Measurements from ENCODE around the gene NTHL1. TPM values are rescaled to one million over a fixed set of nuclear protein-coding genes. Genes with fewer than 3 reads are reported as not detected.
A peak's percentile ranks its signal among the peaks of the same experiment; 100 is the strongest.

NTHL1 gene
- total RNA-seq, result 10 to 100 TPM in 1 of 2 donors, 1 to 10 TPM in 1; 8.1 to 15.2 TPM
- long read RNA-seq, donor 1, partial matches to known transcripts, result 0 of 6 reads
- long read RNA-seq, donor 1, other reads (novel, unspliced or antisense), result 2 of 6 reads
- long read RNA-seq, donor 2, transcript NTHL1-201 (6 exons, 1,067 nt), result major isoform, 19 of 21 reads
- long read RNA-seq, donor 2, partial matches to known transcripts, result 0 of 21 reads
- long read RNA-seq, donor 2, other reads (novel, unspliced or antisense), result 2 of 21 reads

GRCh38 chr16:2047330-2048115 lies at the start of gene NTHL1, which contains the start of gene TSC2:
TSS of gene NTHL1 (minus strand) at chr16:2047834. CDS start at chr16:2047823, 11 bp downstream.
TSS of gene TSC2 (plus strand) at chr16:2047985. CDS start at chr16:2048616, 631 bp downstream.
- intact Hi-C loops (cut with DNase I), result no loop called here
- peak; percentile 99 for DNase-seq (ENCODE audit: low spot score)

- intact Hi-C loops (cut with DNase I), result loop anchor here in 1 of 2 donors (10.0 kb wide), 1 partner anchor 62 kb away; no protein-coding TSS in a partner anchor
- DNase-seq (ENCODE audit: low spot score), result no peak
Observed at GRCh38 chr16:2096853-2097595, 49.4 kb upstream of the NTHL1 start.

GRCh38 chr16:2095918-2096582 lies 48.4 kb upstream of the NTHL1 start:
- intact Hi-C loops (cut with DNase I), result loop anchor here in 1 of 2 donors (10.0 kb wide), 1 partner anchor 61 kb away; no protein-coding TSS in a partner anchor
- DNase-seq (ENCODE audit: low spot score), result no peak

GRCh38 chr16:2095315-2095853 lies 47.8 kb upstream of the NTHL1 start:
- no peak for DNase-seq (ENCODE audit: low spot score)
- intact Hi-C loops (cut with DNase I), result loop anchor here in 1 of 2 donors (10.0 kb wide), 1 partner anchor 61 kb away; no protein-coding TSS in a partner anchor

DNA sequence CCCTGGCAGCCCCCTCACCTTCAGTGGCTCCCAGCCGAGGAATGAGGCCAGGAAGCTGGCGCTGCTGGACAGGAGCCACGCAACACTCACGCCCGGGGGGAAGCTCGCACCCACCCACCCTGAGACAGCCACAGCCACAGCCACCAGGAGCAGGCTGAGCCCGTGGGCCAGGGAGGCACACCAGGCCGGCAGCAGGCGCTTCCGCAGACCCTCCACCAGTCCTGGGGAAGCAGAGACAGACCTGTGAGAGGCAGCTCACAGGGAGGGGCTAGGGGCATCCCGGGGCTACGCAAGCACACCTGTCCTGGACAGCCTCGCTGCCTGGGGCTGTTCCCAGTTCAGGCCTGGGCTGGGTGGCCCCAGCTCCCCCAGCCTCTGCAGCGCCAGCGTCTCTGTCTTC lies 46.2 kb upstream of the NTHL1 start:
- intact Hi-C loops (cut with DNase I), result loop anchor here in 1 of 2 donors (10.0 kb wide), 1 partner anchor 59 kb away; no protein-coding TSS in a partner anchor
- DNase-seq (ENCODE audit: low spot score), result no peak

DNA sequence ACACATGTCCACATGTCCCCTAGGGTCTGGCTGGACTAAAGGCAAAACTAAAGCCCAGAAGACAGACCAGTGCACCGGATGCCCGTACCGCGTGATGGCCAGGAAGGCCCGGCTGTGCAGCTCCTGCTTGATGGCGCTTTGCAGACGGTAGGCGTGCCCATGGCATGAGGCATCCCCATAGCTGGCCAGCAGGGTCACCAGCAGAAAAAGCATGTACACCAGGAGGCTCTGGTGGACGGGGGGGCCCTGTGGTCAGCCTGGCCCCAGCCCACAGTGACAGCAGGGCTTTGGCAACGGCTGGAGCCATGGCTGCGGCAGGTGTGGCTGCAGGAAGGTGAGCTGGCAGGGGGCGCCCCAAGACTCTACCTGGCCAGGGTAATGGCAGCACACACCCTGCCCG lies 45.2 kb upstream of the NTHL1 start:
- DNase-seq (ENCODE audit: low spot score), result no peak
- intact Hi-C loops (cut with DNase I), result loop anchor here in 1 of 2 donors (10.0 kb wide), 1 partner anchor 58 kb away; no protein-coding TSS in a partner anchor

- no peak for DNase-seq (ENCODE audit: low spot score)
- intact Hi-C loops (cut with DNase I), result loop anchor here in 1 of 2 donors (10.0 kb wide), 1 partner anchor 57 kb away; no protein-coding TSS in a partner anchor
Observed at GRCh38 chr16:2092256-2092620, 44.6 kb upstream of the NTHL1 start.

GRCh38 chr16:2091547-2092255 lies 44.1 kb upstream of the NTHL1 start:
- no peak for DNase-seq (ENCODE audit: low spot score)
- intact Hi-C loops (cut with DNase I), result loop anchor here in 1 of 2 donors (10.0 kb wide), 1 partner anchor 57 kb away; no protein-coding TSS in a partner anchor

GRCh38 chr16:2090777-2091546 lies 43.3 kb upstream of the NTHL1 start:
- no peak for DNase-seq (ENCODE audit: low spot score)
- intact Hi-C loops (cut with DNase I), result loop anchor here in 1 of 2 donors (10.0 kb wide), 1 partner anchor 56 kb away; no protein-coding TSS in a partner anchor

GRCh38 chr16:2090481-2090776 lies 42.8 kb upstream of the NTHL1 start:
- intact Hi-C loops (cut with DNase I), result loop anchor here in 1 of 2 donors (10.0 kb wide), 1 partner anchor 56 kb away; no protein-coding TSS in a partner anchor

GRCh38 chr16:2089706-2090480 lies 42.3 kb upstream of the NTHL1 start:
- no peak for DNase-seq (ENCODE audit: low spot score)
- intact Hi-C loops (cut with DNase I), result loop anchor here in 1 of 2 donors (10.0 kb wide), 2 partner anchors 55 to 1545 kb away; no protein-coding TSS in a partner anchor

More at GRCh38 chr16:2090481-2090776, 42.8 kb upstream of the NTHL1 start:
- DNase-seq (ENCODE audit: low spot score), result no peak

DNA sequence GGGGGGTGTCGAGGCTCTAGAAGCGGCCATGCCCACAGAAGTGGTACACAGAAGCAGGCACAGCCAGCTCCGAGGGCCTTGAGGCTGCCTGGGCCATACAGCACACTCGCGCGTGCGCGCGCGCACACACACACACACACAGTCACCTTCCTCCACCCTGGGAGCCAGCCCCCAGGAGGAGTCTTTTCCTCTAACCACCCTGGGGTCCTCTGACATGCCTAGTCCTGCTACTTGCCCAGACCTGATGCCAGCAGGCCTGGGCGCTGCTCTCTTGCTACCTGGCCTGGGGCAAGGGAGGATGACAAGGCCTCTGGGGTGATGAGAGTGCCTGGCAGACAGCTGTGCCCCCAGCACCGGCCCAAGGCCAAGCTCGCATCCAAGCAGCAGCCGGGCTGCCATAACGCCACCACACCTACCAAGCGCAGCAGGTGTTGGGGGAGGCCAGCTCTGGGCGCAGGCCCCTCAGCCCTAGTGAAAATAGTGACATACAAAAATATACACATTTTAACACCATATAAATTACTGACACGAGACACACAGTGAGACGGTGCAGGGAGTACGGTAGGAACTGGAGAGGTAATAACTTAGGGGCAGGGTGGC lies 41.2 kb upstream of the NTHL1 start:
- intact Hi-C loops (cut with DNase I), result loop anchor here in 1 of 2 donors (10.0 kb wide), 1 partner anchor 1546 kb away; no protein-coding TSS in a partner anchor
- DNase-seq (ENCODE audit: low spot score), result no peak

GRCh38 chr16:2087748-2088631 lies 40.4 kb upstream of the NTHL1 start:
- intact Hi-C loops (cut with DNase I), result loop anchor here in 1 of 2 donors (10.0 kb wide), 1 partner anchor 1547 kb away; no protein-coding TSS in a partner anchor
- DNase-seq (ENCODE audit: low spot score), result no peak

- intact Hi-C loops (cut with DNase I), result loop anchor here in 1 of 2 donors (10.0 kb wide), 1 partner anchor 1548 kb away; no protein-coding TSS in a partner anchor
- DNase-seq (ENCODE audit: low spot score), result no peak
Observed at GRCh38 chr16:2086812-2087747, 39.4 kb upstream of the NTHL1 start.

All from posterior vena cava (tissue), 2 donors.